Measurements from ENCODE around the gene ATP9A.
"Not testable (repeated sequence)": the region's sequence is repeated elsewhere in the genome, so short reads cannot be mapped to it uniquely, and the experiment has no call there.

ATP9A gene

DNA sequence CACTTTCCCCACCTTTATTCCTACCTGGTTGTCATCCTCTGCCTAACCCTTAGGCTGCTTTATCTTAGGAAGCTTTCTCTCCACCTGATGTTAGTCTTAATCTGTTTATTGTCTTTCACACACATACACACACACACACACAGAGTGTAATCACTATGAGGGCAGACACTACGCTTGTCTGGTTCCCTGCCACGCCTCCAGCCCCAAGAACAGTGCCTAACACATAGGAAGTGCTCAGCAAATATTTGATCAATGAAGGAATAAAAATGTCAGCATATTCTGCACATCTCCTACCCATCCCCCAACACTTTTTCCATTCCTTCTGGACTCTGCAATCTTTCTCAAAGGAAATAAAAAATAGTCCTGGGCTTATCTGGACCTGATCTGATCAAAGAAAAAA lies 174.6 kb downstream of the ATP9A start:
- no peak for DNase-seq

DNA sequence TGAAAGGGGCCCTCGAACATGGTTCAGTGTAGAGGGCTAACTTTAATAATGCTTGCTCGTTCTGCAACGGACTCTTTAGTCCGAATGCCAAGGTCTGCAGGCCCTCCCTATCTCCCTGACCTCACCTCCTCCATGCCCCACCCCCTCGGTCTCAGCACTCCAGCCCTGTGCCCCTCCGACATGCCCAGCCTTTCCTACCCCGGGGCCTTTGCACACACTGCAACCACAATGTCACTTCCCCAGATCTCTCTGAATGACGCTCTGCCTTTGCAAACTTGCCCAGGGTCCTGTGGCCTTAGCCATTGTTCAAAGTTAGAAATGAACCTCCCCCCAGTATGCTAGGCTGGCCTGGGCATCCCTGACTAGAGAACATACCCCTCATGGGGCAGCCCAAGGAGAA lies 175.6 kb downstream of the ATP9A start:
- DNase-seq = no peak

DNA sequence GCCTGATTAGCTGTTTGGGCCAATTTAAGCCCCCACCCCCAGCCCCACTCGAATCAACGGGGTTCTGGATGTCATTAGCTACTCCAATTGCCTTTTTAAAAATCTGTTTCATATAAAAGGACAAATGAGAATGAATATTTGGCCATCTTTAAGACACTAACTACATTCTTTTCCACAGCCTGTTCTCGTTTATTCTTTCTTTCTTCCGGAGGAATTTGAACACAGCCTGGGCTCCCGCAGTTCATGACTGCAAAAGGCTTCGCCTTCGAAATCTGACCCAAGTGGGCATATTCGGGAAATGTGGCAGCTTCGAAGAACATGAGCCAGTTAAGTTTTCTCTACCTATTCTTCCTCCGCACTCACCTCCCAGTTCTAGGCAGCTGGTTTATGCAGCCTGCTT lies 176.3 kb downstream of the ATP9A start:
- no peak for DNase-seq

DNA sequence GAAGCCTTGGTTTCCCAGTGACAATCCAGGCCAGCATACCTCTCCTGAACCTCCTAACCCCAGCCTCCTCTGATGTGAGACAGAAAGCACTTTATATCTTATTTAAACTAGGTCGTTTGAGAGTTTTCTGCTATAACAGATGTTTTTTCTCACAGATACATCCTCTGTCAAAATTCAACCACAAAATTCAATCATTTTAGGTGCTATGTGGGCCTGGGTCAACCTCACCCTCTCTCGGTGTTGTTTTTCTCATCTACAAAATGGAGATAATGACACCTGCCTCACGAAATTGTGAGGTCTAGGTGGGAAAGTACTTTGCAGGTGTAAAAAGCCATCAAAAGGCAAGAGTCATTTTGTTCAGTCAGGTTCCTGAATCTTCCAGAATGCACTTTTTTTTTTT lies 179.4 kb downstream of the ATP9A start:
- DNase-seq = no peak

DNA sequence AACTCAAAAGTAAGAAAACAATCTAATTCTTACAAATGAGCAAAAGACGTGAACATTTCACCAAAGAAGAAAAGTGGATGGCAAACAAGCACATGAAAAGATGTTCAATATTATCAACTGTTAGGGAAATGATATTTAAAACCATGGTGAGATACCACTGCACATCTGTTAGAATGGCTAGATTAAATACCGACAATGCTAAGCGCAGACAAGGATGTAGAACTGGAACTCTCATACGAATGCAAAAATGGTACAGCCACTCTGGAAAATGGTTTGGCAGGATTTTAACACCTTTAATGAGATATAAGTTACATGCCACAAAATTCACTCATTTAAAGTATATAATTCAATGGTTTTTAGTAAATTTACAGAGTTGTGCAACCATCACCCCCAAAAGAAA lies 181.0 kb downstream of the ATP9A start:
- DNase-seq = no peak

DNA sequence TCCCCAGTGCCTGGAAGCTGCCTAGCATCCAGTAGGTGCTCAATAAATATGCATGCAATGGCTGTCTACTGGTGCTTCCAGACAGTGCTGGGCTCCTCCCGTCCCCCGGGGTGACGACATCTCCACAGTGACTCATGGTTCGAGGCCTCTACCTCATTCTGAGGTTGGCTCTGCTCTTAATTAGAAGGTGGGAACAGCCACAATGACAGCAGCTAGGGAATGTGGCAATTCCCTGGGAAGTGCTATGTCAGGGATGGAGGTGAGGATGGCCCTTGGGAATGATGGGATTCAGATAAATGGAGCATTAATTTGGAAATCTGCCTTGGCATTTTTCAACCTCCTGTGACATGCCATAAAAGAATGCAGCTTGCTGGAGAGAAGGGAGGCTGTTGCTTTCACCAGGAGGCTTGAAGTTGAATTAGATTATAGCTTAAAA lies 182.2 kb downstream of the ATP9A start:
- no peak for DNase-seq

DNA sequence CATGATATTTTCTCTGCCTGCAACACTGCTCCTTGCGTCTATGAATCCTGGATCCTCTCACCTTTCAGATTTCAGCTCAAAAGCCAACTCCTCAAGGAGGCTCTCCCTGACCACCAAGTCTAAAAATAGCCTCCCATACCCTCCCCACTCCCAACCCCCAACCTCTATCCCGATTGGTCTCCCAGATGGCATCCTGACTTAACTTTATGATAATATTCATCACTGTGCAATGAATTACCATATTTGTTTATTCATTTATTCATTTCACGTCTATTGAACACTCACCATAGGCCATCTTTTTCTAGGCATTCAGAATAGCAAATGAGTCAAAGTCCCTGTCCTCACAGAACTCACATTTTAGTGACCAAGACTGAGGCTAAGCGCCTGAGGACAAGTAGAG lies 183.0 kb downstream of the ATP9A start:
- DNase-seq = no peak

DNA sequence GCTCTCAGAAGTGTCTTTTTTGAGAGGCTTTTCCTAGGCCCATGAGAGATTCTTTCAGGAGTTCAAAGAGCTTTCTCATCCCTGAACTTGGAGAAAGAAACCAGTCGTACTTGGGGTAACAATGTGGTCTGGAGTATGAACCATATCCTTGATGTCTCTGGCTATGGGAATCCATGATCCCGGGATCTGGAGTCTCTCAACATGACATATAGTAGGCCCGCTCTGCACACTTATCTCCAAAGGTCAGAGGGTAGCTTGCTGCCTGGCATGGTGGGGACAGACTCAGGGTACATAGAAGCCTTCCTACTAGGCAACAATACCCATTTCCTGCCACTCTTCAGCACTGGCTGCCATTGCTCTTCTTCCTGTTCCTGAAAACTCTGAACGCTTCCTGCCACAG lies 183.5 kb downstream of the ATP9A start:
- DNase-seq = no peak

DNA sequence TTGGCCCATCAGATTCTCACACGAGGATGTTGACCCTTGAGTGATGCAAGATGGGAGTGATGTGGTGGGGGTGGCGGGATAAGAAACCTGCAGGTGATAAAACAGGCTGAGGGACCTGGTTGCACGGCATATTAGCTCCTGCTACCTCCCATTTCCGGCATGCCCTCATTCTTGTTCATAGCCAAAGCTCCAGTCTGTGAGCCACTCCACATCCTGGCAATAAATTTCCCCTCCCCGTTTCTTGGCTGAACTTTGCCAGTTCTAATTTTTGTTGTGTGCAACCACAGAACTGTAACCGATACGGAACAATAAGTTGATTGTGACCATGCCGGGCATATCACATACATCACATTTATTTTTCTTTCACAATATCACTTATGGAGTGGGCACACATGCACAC lies 184.1 kb downstream of the ATP9A start:
- no peak for DNase-seq

DNA sequence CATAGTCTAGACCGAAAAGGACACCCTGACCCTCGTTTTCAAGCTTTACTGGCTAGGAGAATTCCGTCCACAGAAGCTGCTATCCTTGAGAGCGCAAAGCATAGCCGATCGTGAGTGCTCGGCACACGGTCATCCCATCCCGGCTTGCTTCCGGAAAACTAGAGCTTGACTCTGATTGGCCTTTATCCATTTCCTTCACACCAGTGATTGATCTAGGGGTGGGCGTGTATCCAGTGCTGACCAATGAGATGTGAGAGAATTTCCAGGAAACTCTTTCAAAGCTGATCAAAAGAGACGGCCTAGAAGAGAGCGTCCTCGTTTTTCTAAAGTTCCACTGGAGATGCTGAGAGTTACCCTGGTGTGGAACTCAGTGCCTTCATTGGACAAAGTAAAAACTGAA lies 184.7 kb downstream of the ATP9A start:
- DNase-seq = no peak

DNA sequence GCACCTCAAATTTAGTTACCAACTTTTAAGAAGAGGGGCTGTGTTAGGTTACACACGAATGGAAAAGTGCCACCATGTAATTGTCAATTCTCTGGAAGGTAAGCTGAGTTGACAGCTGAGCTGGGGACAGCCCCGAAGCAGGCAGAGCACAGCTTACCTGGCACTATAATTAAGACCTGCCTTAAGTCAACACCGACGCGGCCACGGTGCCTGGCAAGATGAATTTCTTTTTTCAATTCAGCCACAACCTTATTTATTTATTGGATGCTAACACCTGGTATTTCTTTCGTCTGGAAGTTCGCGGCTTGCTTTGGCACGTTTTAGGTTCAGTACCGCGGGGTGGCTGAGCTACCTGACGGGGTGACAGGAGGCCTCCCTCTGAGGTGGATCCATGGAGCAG lies 185.1 kb downstream of the ATP9A start:
- no peak for DNase-seq

DNA sequence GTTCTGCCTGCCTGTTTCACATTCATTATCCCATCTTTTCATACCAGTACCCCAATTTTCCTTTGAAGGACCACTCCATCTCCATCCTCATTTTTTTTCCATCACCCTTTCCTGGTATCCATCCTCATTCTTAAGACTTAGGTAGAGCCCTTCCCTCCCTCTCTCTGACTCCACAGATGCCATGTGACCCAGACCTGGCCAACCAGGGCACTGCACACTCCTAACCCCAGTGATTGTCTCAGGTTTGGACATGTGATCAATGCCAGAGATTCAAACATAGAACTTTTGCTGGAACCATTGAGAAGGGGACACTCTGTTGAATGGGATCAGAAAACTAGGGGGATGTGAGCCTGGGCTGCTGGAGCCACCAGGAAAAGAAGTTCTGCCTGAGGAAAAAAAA lies 186.6 kb downstream of the ATP9A start:
- DNase-seq = no peak

DNA sequence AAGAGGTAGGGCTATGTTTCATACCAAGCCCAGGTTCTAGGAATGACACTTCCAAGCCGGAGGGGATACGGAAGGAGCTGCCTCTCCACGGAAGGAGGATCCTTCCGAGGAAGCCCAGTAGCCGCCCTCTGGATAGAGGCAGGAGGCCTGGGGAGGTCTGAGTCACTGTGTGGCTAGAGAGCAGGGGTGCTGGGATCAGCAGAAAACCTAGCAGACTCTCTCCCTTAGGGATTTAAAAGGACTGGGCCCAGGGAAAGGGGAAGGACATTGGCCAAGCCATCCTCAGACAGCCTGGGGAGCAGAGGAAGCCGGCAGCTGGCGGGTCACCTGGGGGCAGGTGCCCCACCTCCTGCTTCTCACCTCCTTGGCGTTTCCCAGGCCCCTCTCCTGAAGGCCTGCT lies 189.1 kb downstream of the ATP9A start:
- DNase-seq = no peak

DNA sequence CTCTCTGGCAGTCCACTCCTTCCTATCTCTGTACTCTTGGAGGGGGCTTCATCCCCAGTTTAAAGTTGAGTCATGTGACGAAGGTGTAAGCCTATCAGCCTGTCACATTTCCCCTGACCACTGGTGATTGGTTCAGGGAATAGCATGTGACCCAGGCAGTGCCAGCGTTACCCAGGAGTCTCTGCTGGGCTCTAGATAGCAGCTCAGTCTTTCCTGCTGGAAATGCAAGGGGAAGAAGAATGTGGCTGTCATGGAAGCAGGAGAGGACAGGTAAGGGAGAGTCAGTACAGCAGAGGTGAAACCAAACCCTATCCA lies 190.1 kb downstream of the ATP9A start:
- no peak for DNase-seq

DNA sequence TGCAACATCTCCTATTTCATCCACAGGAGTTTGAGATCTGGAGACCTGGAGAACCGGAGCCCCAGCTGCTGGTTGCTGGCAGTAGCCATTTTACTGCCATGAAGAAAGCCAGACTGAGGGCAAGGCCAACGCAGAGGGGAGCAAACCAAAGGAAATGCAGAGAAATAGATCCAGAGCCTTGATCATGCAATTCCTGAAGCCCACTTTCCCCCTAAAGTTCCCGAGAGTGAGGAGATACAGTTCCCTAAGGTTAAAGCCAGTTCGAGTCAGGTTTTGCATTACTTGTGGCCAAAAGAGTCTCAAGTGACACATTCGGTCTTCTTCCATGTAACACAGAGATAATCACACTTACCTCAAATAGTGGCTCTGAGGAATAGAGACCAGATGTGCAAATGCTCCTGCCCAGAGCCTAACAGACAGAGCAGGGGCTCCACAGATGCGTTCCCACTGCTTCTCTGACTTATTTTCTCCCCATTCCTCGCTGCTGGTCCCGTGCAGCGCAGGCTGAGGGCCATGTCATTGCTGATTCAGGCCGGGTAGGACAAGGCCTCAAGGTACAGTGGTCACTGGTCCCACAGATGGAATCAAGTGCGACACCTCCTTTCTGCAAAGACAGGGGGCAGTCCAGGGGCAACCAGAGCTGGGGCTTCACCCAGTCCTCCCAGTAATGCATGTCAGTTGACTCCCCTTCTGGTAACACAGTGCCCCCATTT lies 190.6 kb downstream of the ATP9A start:
- DNase-seq = no peak

DNA sequence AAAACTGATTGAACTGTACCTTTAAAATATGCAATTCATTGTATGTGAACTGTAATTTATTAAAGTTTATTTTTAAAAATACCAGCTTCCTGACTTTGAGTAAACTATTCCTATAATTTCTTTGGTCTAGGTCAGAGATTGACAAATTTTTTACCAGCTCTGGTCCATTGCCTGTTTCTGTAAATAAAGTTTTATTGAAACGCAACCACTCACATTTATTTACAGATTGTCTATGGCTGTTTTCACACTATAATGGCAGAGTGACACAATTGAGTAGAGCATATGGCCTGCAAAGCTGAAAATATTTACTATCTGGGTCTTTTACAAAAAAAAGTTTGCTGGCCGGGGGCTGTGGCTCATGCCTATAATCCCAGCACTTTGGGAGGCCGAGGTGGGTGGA lies 192.7 kb downstream of the ATP9A start:
- DNase-seq = no peak

DNA sequence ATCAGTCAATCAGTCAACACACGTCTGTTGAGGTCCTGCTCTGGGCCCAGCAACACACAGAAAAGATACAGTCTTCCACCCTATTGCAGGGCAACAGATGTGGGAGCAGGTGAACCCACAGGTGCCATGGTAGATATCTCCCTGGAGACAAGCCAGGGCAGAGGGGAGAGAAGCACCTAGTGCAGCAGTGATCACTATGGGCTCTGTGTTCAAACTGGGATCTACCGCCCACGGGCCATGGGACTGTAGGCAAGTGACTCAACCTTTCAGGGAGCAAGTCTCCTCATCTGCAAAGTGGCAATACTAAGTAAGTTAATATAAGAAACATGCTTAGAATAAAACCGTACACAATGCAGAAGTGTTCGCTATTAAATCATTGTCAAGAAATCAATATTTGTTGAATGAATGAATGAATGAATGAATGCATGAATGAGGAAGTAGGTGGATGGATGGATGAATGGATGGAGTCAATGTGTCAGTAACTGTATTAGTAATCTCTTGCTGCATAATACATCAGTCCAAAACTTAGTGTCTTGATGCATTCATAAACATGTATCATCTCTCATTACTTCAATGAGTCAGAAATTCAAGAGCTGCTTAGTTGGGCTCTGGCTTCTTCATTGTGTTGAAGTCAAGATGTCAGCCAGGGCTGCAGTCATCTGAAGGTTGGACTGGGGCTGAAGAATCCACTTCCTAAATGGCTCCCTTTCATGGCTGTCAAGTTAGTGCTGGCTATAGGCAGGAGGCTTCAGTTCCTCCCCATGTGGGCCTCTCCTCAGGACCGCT lies 193.7 kb downstream of the ATP9A start:
- DNase-seq = no peak

DNA sequence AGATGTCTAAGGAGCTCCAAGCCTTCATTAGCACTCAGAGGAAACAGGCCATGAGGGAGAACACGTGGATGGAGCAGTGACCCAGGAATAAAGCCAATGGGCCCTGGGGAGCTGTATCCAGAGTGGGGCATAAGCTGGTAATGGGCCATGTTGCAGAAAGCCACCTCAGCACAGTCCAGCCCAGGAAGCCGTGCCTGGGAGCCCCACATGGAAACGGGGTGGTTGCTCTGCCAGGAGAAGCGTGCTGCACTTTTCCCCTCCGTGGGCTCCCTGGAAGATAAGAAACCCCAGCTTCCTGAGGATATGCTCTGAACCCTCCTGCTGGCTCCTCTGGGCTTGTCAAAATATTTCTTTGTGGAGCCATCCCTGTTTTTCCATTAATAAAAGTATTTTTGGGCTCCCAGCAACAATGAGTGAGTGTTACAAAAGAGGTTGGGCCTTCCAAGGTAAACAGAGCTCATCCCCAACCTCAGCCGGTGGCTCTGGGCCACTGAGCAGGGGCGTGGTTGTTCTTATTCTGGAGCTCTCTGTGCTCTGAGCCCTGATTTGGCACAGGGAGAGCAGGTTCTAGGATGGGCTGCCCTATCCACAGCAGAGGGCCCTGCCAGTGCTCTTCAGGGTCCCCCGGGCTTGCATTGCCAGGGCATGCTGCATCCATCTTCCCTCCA lies 194.5 kb downstream of the ATP9A start:
- no peak for DNase-seq

DNA sequence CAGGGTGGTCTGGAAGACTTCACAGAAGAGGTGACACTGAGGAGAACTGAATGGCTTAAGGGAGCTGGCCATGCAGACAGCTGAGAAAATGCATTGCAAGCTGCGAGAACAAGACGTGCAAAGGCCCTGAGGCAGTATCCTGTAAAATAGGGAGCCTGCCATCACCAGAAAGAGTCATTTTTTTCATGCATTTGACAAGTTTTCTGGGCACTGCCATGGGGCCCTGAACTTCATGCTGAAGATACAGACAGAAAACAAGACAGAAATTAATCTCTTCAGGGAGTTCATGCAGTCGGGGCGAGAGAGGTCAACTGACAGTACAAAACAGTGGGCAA lies 196.8 kb downstream of the ATP9A start:
- no peak for DNase-seq

DNA sequence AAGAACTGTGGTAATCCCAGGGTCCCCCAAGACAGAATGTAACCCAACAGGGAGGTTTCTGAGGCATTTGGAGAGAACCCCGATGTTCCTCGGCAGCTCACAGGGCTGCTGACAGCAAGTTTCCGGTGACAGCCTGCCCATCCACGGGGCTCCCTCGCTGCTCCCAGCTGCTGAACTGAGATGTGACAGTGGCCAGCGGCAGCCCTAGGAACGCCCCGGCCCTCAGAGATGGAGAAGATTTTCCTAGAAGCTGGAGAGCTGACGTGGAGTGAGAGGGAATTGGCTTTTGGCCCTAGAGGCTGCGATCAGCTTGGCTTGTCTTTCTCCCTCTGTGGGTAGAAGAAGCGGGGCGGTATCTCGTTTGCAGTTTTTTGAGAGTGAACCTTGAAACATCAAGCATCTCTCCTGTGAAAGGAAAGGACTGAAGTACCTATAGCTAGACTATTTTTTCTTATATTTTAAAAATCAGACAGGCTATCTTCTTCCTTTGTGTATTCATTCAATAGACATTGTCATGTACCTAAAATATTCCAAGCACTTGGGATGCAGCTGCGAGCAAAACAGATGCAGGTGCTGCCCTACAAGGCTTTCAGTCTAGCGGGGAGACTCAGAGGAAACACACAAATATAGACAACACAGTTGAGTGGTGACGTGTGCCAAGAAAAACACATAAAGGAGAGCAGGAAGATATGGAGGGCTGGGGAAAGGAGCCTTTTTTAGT lies 197.3 kb downstream of the ATP9A start:
- DNase-seq = no peak

DNA sequence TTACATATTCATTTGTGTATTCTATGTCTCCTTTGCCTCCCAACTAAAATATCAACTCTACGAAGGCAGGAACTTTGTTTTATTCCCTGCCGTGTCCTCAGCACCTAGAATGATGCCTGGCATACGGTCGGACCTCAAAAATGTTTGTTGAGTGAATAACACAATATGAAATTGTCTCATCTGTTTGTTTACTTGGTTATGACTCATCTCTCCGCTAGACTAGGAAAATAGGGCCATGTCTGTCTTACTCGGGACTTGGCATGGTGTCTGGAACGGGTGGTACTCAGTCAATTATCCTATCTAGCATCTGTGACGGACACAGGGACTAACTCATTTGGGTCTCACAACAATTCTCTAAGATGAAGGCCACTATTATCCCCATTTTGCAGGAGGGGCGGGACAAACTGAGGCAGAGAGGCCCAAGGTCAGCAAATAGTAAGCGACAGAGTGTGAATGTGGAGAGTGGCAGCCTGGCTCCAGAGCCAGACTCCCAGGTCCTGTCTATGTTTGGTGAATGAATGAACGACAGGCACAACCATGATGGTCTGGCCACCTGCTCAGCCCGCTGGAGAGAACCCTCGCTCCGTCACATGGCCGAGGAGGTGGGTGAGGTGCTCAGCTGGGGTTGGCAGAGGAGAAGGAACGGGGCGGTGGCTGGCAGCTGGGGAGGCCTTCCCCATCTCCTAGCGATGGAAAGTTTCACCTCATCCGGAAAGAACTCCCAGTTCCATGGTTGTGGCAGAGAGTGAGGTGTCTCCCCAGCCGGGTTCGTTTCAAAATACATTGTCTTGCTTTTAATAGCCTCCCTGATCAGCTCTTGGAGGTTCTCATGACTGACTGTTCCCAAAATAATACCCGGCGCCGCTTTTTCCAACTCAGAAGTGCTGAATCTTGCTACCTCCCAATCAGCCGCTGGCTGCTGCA lies 198.1 kb downstream of the ATP9A start:
- DNase-seq = no peak

DNA sequence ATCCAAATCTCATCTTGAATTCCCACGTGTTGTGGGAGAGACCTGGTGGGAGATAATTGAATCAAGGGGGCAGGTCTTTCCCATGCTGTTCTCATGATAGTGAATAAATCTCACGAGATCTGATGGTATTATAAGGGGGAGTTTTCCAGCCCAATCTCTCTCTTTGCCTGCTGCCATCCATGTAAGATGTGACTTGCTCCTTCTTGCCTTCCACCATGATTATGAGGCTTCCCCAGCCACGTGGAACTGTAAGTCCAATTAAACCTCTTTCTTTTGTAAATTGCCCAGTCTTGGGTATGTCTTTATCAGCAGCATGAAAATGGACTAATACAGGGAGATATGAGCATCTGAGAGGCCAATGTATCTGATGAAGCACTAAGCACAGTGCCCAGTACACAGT lies 199.7 kb downstream of the ATP9A start:
- not testable (repeated sequence) for DNase-seq

DNA sequence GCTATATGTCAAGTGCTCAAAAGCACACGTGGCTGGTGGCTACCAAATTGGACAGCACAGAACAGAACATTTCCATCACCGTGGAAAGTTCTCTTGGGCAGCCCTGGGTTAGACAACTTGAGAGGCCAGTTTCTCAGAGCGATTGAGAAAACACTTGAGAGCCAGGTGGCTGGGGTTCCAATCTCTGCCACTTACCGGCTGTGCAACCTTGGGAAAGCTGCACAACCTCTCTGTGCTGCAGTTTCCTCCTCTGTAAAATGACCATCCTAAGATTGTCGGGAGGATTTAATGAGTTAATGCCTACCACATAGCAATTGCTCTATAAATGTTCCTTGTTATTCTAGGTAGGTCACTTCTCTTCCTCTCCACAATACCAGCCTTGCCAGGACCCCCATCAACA lies 200.6 kb downstream of the ATP9A start:
- DNase-seq = no peak

Measured in SIG-M5 (cell line).